Left ventricle myocardium inferior (tissue), 1 donor: ENCODE measurements around the gene IWS1. TPM values are rescaled to one million over a fixed set of nuclear protein-coding genes. Genes with fewer than 3 reads are reported as not detected.

ENCODE experiments used
- DNase-seq: peaks from one replicate; pipeline ENCODE4 v3.0.0-alpha.2; 2020
- H3K27ac ChIP-seq: fragments of 200-600 bp; replicated peaks from 2 replicates; pipeline ENCODE4 v1.8.0; 2021
- H3K27me3 ChIP-seq: fragments of 200-600 bp; 2 replicates; pipeline ENCODE4 v1.8.0; 2021; ENCODE audit warnings: low read depth
- H3K36me3 ChIP-seq: fragments of 200-600 bp; 2 replicates; pipeline ENCODE4 v1.8.0; 2021
- H3K4me1 ChIP-seq: fragments of 200-600 bp; 2 replicates; pipeline ENCODE4 v1.8.0; 2021
- H3K4me3 ChIP-seq: fragments of 200-600 bp; 2 replicates; pipeline ENCODE4 v1.8.0; 2021; ENCODE audit warnings: mild to moderate bottlenecking, moderate library complexity
- H3K9me3 ChIP-seq: fragments of 200-600 bp; replicated peaks from 2 replicates; pipeline ENCODE4 v1.8.0; 2021
- CTCF ChIP-seq: fragments of 200-600 bp; IDR thresholded peaks from 2 replicates; pipeline ENCODE4 v1.8.0; 2021; ENCODE audit warnings: antibody characterized with exemption, mild to moderate bottlenecking, borderline replicate concordance
- intact Hi-C: fragments of 100-400 bp; cut with micrococcal nuclease; formaldehyde crosslinking; loops from one replicate; pipeline ENCODE4 v1.11.0; 2022
- total RNA-seq: library from RNA; stranded (reverse); fragmentation: NEBNext Ultra II Directional; extraction: Animal tissue kit (Norgen Biotek cat#: 25700); gene quantifications from one replicate; pipeline ENCODE4 v1.2.1, GENCODE V29; 2021
- donor health status: DM: no; HTN: yes; CAD: no; lungs with severe emphysema.

IWS1 gene
- total RNA-seq, 1 donor from 2014 or later = 59.8 TPM

- H3K4me3 ChIP-seq = no peak overlapping the region
- H3K27me3 ChIP-seq = no peaks in the 10 kb centered on the region
- no peaks in the 10 kb centered on the region for H3K9me3 ChIP-seq
- H3K36me3 ChIP-seq = peaks cover 3% of the 10 kb centered on the region
- DNase-seq = no peak
- intact Hi-C loops = no loop called here
- no peaks in the 10 kb centered on the region for H3K4me1 ChIP-seq
- H3K27ac ChIP-seq = no peak overlapping the region
- no peak for TF ChIP-seq CTCF
Measured at GRCh38 chr2:127451981-127452380, 74.3 kb downstream of the IWS1 start.

- no peak overlapping the region for H3K27ac ChIP-seq
- intact Hi-C loops = no loop called here
- no peaks in the 10 kb centered on the region for H3K36me3 ChIP-seq
- no peak for DNase-seq
- no peaks in the 10 kb centered on the region for H3K27me3 ChIP-seq
- peaks cover 4% of the 10 kb centered on the region for H3K9me3 ChIP-seq
- H3K4me3 ChIP-seq = no peak overlapping the region
- no peaks in the 10 kb centered on the region for H3K4me1 ChIP-seq
- TF ChIP-seq CTCF = no peak
Measured at GRCh38 chr2:127449898-127450297, 76.4 kb downstream of the IWS1 start.

- no peak overlapping the region for H3K27ac ChIP-seq
- H3K27me3 ChIP-seq = no peaks in the 10 kb centered on the region
- no peaks in the 10 kb centered on the region for H3K36me3 ChIP-seq
- no peak for TF ChIP-seq CTCF
- intact Hi-C loops = no loop called here
- H3K9me3 ChIP-seq = peaks cover 8% of the 10 kb centered on the region
- H3K4me3 ChIP-seq = no peak overlapping the region
- no peak for DNase-seq
- no peaks in the 10 kb centered on the region for H3K4me1 ChIP-seq
Measured at GRCh38 chr2:127449414-127449813, 76.9 kb downstream of the IWS1 start.

- DNase-seq = no peak
- H3K27me3 ChIP-seq = no peaks in the 10 kb centered on the region
- no peak overlapping the region for H3K27ac ChIP-seq
- no peak overlapping the region for H3K4me3 ChIP-seq
- intact Hi-C loops = no loop called here
- H3K36me3 ChIP-seq = no peaks in the 10 kb centered on the region
- H3K9me3 ChIP-seq = peaks cover 10% of the 10 kb centered on the region
- H3K4me1 ChIP-seq = no peaks in the 10 kb centered on the region
- no peak for TF ChIP-seq CTCF
Measured at GRCh38 chr2:127448526-127448925, 77.8 kb downstream of the IWS1 start.

- Histone ChIP-seq H3K36me3 (no peaks in the 10 kb centered on the region), H3K27ac (no peak overlapping the region), H3K4me1 (no peaks in the 10 kb centered on the region), H3K4me3 (no peak overlapping the region), H3K9me3 (peaks cover 16% of the 10 kb centered on the region), H3K27me3 (no peaks in the 10 kb centered on the region)
- DNase-seq = no peak
- intact Hi-C loops = no loop called here
- no peak for TF ChIP-seq CTCF
Measured at GRCh38 chr2:127439343-127439742, 86.9 kb downstream of the IWS1 start.
